Activated B cell treated with CpG ODN at 0.5 μM for 24 hours (primary cell): ENCODE results near the gene TBX6. TPM values are rescaled to one million over a fixed set of nuclear protein-coding genes. Genes with fewer than 3 reads are reported as not detected.

Source experiments
- ATAC-seq: fragments of 200-7000 bp; cut with Tn5 transposase; one replicate; pipeline ENCODE4 v1.10.0; 2021; ENCODE audit warnings: low read depth, mild to moderate bottlenecking, moderate library complexity
- CTCF ChIA-PET: fragments of 350-600 bp; sonication (Branson Sonifier 250); formaldehyde crosslinking; loops from one replicate; lab custom pipeline; 2021; ENCODE audit warnings: antibody characterized with exemption; lab: Charles Lee
- POLR2A ChIA-PET: fragments of 350-600 bp; sonication (Branson Sonifier 250); formaldehyde crosslinking; loops from one replicate; lab custom pipeline; 2021; ENCODE audit warnings: antibody characterized with exemption; lab: Charles Lee
- DNase-seq: peaks from one replicate; pipeline ENCODE4 v3.0.0; 2022
- H3K27ac Mint-ChIP-seq: one replicate; pipeline ENCODE4 v1.8.0; 2020; ENCODE audit warnings: mixed read lengths
- H3K27me3 Mint-ChIP-seq: one replicate; pipeline ENCODE4 v1.8.0; 2021; ENCODE audit warnings: mixed read lengths
- H3K36me3 Mint-ChIP-seq: one replicate; pipeline ENCODE4 v1.8.0; 2021; ENCODE audit warnings: low read depth, mixed read lengths
- H3K4me1 Mint-ChIP-seq: one replicate; pipeline ENCODE4 v1.8.0; 2021; ENCODE audit warnings: mixed read lengths
- H3K4me3 Mint-ChIP-seq: one replicate; pipeline ENCODE4 v1.8.0; 2020; ENCODE audit warnings: mild to moderate bottlenecking, mixed read lengths
- H3K9me3 Mint-ChIP-seq: one replicate; pipeline ENCODE4 v1.8.0; 2020; ENCODE audit warnings: mixed read lengths
- CTCF ChIP-seq: fragments of 200-600 bp; IDR thresholded peaks from one replicate; pipeline ENCODE4 v1.8.0; 2022; ENCODE audit warnings: antibody characterized with exemption, mild to moderate bottlenecking
- intact Hi-C: fragments of 100-400 bp; cut with micrococcal nuclease; formaldehyde crosslinking; loops from one replicate; pipeline ENCODE4 v1.15.1; 2024
- total RNA-seq: library from RNA; stranded (reverse); gene quantifications from 2 replicates; pipeline ENCODE4 v1.2.3, GENCODE V29; 2022

Gene TBX6
- total RNA-seq, 1 donor from 2014 or later: 2.3 TPM

DNA sequence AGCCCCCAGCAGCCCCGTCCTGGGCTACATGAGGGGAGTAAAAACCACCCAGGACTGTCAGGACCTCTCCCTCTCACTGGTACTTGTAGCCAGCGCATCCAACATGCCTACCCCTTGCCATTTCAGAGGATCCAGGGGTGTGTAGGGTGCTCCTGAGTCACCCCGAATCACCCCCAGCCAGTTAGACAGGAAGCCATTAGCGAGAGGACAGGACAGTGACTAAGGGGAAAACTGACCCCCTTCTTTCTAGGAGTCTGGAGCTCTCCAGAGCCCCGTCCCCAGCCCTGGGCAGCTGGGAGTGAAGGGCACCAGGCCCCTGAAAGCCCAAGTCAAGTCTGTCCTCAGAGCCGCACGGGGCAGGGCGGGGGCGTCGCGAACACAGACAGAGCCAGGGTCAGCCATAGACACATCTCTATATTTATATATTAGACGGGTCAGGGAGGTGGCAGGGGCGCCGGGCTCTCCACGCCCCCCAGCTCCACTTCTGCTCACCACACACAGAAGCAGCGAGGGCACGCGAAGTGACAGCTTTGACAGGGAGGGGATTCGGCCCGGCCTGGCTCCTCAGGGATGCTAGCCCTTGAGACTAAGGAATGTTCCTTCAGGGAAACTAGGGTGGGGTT is 22.1 kb upstream of the TBX6 start:
- Mint-ChIP-seq H3K27me3 (no peaks in the 10 kb centered on the region), H3K4me1 (peaks cover 5% of the 10 kb centered on the region), H3K9me3 (no peaks in the 10 kb centered on the region), H3K4me3 (no peak overlapping the region), H3K27ac (no peak overlapping the region), H3K36me3 (peaks cover 36% of the 10 kb centered on the region)
- no peak for ATAC-seq
- no peak for TF ChIP-seq CTCF
- ChIA-PET POLR2A (interaction anchor here (2.6 kb wide), 1 partner anchor 70 kb away, joined by 13 read pairs; the partner anchor contains the start of gene CORO1A), CTCF (no interaction called here)
- intact Hi-C loops: no loop called here
- no peak for DNase-seq

DNA sequence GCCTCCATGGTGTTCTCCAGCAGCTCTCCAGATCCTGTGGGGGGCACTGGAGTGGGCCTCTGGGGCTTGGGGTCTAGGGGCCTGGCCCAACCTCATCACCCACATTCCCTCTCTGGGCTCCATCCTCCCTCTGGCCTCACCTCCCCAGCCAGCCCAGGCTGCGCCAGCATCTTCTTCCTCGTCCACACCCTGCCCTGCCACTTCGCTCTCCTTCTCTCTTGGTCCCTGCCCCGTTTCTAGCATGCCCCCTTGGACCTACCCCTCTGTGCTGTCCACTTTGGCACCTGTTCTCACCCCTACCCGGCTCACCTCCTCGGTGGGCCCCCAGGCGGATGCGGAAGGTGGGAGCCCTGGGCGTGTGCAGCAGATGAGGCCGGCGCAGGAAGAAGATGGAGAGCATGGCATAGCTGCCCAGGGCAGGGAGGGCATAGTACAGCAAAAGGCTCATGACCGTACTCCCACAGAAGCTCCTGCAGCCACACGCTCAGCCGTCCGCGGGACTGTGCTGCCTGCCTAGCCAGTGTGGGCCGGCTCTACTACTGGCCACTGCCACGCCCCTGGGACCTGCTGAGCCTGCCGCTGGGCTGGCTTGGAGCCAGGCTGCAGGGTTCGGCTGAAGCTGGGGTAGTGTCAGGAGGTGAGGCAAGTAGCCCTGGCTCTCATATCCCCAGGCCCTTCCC is 21.4 kb upstream of the TBX6 start, which contains the start of gene GDPD3:
GDPD3 (minus strand) TSS at position 507 of the 680 bp plus-strand sequence; CDS start at position 448, 59 bp downstream.
- CTCF ChIA-PET: interaction anchor here (1.7 kb wide), 1 partner anchor 21 kb away, joined by 9 read pairs; the partner anchor contains the start of gene TBX6
- Mint-ChIP-seq H3K27me3 (no peaks in the 10 kb centered on the region), H3K4me1 (peaks cover 5% of the 10 kb centered on the region), H3K27ac (no peak within 1 kb of the TSS), H3K4me3 (no peak within 1 kb of the TSS), H3K36me3 (peaks cover 35% of the 10 kb centered on the region), H3K9me3 (no peaks in the 10 kb centered on the region)
- intact Hi-C loops: no loop called here
- DNase-seq: no peak
- no peak for ATAC-seq
- POLR2A ChIA-PET: interaction anchor here (1.5 to 2.6 kb wide), 3 partner anchors 71 to 305 kb away, joined by 3 to 13 read pairs (median 8); partner anchors contain the start of gene CORO1A
- TF ChIP-seq CTCF: no peak

GRCh38 chr16:30112197-30113030 is 20.7 kb upstream of the TBX6 start:
- peaks cover 34% of the 10 kb centered on the region for H3K36me3 Mint-ChIP-seq
- peaks cover 5% of the 10 kb centered on the region for H3K4me1 Mint-ChIP-seq
- no peak for TF ChIP-seq CTCF
- no peak overlapping the region for H3K4me3 Mint-ChIP-seq
- intact Hi-C loops: loop anchor here (1.0 kb wide), 1 partner anchor 20 kb away; no protein-coding TSS in a partner anchor
- no peaks in the 10 kb centered on the region for H3K27me3 Mint-ChIP-seq
- POLR2A ChIA-PET: interaction anchor here (0.6 to 2.6 kb wide), 7 partner anchors 11 to 785 kb away, joined by 3 to 13 read pairs (median 5); partner anchors contain the start of genes CORO1A, MAPK3 and YPEL3
- H3K27ac Mint-ChIP-seq: no peak overlapping the region
- H3K9me3 Mint-ChIP-seq: no peaks in the 10 kb centered on the region
- peak; percentile 61 for ATAC-seq
- CTCF ChIA-PET: interaction anchor here (0.6 to 1.7 kb wide), 4 partner anchors 9 to 465 kb away, joined by 3 to 9 read pairs (median 4); partner anchors contain the start of genes CORO1A and TBX6
- DNase-seq: peak; percentile 37

- peaks cover 32% of the 10 kb centered on the region for H3K36me3 Mint-ChIP-seq
- ATAC-seq: no peak
- intact Hi-C loops: no loop called here
- DNase-seq: no peak
- H3K4me1 Mint-ChIP-seq: peaks cover 5% of the 10 kb centered on the region
- no peak overlapping the region for H3K4me3 Mint-ChIP-seq
- ChIA-PET CTCF (no interaction called here), POLR2A (interaction anchor here (0.6 kb wide), 1 partner anchor 12 kb away, joined by 3 read pairs; the partner anchor contains the start of gene MAPK3)
- no peak overlapping the region for H3K27ac Mint-ChIP-seq
- no peaks in the 10 kb centered on the region for H3K27me3 Mint-ChIP-seq
- no peaks in the 10 kb centered on the region for H3K9me3 Mint-ChIP-seq
- TF ChIP-seq CTCF: no peak
Measured at GRCh38 chr16:30110661-30111060, 18.9 kb upstream of the TBX6 start.
